Body of pancreas (tissue), 4 donors: Measurements from ENCODE around the gene PLEKHA6.

Source experiments
- CTCF ChIP-seq, 7 experiments: fragments of 450-650 bp in 4 of 7; fragments of 200-600 bp in 3 of 7; sonication (generic) in 3 of 7; IDR thresholded peaks; one replicate each; pipeline ENCODE4 v1.5.1; 2016 to 2019; ENCODE audit warnings: antibody characterized with exemption in 7 of 7
- POLR2A ChIP-seq, 3 donors: fragments of 450-650 bp; IDR thresholded peaks; one replicate each; pipeline ENCODE4 v1.6.1; 2016; ENCODE audit warnings: antibody characterized with exemption in 3 of 3, mild to moderate bottlenecking in 2 of 3

- TF ChIP-seq CTCF (IDR thresholded peaks at IDR 0.05) (no peak), POLR2A (IDR thresholded peaks at IDR 0.05) (no peak)
Measured at GRCh38 chr1:204186597-204186996, 173.1 kb downstream of the PLEKHA6 start.
